ENCODE results near the gene SERPINA3.
A peak's percentile ranks its signal among the peaks of the same experiment; 100 is the strongest.

SERPINA3 gene

GRCh38 chr14:94663538-94663937, 51.3 kb downstream of the SERPINA3 start:
- Histone ChIP-seq H3K4me3 (ENCODE audit: low read length) (no peak overlapping the region), H3K9me3 (ENCODE audit: control insufficient read depth, low read length) (no peaks in the 10 kb centered on the region), H3K36me3 (ENCODE audit: control insufficient read depth, insufficient read depth, low read length, severe bottlenecking) (no peaks in the 10 kb centered on the region), H3K27me3 (replicated peaks; ENCODE audit: control insufficient read depth, insufficient read depth, low read length) (no peaks in the 10 kb centered on the region), H3K9ac (ENCODE audit: low read length) (no peak overlapping the region), H3K4me1 (ENCODE audit: control insufficient read depth, insufficient read depth, low read length) (peaks cover 5% of the 10 kb centered on the region)
- no peak for DNase-seq (ENCODE audit: low read depth)

- no peaks in the 10 kb centered on the region for H3K27me3 ChIP-seq (replicated peaks; ENCODE audit: control insufficient read depth, insufficient read depth, low read length)
- no peak overlapping the region for H3K4me3 ChIP-seq (ENCODE audit: low read length)
- no peak overlapping the region for H3K9ac ChIP-seq (ENCODE audit: low read length)
- H3K9me3 ChIP-seq (ENCODE audit: control insufficient read depth, low read length): no peaks in the 10 kb centered on the region
- DNase-seq (ENCODE audit: low read depth): no peak
- no peaks in the 10 kb centered on the region for H3K36me3 ChIP-seq (ENCODE audit: control insufficient read depth, insufficient read depth, low read length, severe bottlenecking)
- H3K4me1 ChIP-seq (ENCODE audit: control insufficient read depth, insufficient read depth, low read length): peaks cover 5% of the 10 kb centered on the region
These were observed 51.9 kb downstream of the SERPINA3 start for GRCh38 chr14:94663965-94664704.

DNA sequence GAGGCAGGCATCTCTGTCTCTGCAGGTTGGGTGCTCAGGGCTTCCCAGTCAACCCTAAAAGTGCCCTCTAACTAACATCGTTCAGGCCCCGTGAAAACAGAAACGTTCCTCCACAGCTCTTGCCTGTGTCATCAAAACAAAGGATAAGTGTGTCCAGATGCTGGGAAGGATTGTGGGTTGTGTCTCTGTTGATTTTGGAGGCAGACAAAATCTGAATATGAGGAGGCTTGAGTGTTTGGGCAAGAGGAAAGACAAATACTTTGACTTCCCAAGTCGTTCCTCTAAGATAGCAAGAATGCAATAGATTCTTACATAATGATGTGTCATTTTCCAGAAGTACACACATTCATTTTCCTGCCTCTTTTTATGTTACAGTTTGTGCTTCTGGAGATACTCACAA, 52.9 kb downstream of the SERPINA3 start:
- Histone ChIP-seq H3K4me1 (ENCODE audit: control insufficient read depth, insufficient read depth, low read length) (peaks cover 5% of the 10 kb centered on the region), H3K9ac (ENCODE audit: low read length) (no peak overlapping the region), H3K36me3 (ENCODE audit: control insufficient read depth, insufficient read depth, low read length, severe bottlenecking) (no peaks in the 10 kb centered on the region), H3K4me3 (ENCODE audit: low read length) (no peak overlapping the region), H3K9me3 (ENCODE audit: control insufficient read depth, low read length) (no peaks in the 10 kb centered on the region), H3K27me3 (replicated peaks; ENCODE audit: control insufficient read depth, insufficient read depth, low read length) (no peaks in the 10 kb centered on the region)
- peak; percentile 93 for DNase-seq (ENCODE audit: low read depth)

DNA sequence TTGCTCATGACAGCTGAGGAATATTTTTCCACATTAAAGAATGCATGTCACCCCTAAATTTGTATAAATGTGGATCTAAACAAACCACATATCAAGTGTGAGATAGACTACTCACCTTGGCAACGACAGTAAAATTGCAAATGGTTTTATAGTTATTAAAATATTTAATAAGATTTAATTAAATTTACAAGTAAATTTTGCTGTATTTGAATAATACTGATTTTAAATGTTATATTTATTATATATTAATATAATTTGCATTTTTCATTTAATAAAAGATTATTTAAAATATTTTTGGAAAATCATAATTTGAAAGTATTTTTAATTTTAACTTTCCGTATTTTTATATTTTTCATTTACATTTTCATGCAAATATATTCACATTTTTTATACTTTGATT, 53.4 kb downstream of the SERPINA3 start:
- H3K9me3 ChIP-seq (ENCODE audit: control insufficient read depth, low read length): no peaks in the 10 kb centered on the region
- no peak overlapping the region for H3K4me3 ChIP-seq (ENCODE audit: low read length)
- no peaks in the 10 kb centered on the region for H3K27me3 ChIP-seq (replicated peaks; ENCODE audit: control insufficient read depth, insufficient read depth, low read length)
- H3K9ac ChIP-seq (ENCODE audit: low read length): no peak overlapping the region
- no peaks in the 10 kb centered on the region for H3K36me3 ChIP-seq (ENCODE audit: control insufficient read depth, insufficient read depth, low read length, severe bottlenecking)
- no peak for DNase-seq (ENCODE audit: low read depth)
- peaks cover 5% of the 10 kb centered on the region for H3K4me1 ChIP-seq (ENCODE audit: control insufficient read depth, insufficient read depth, low read length)

DNA sequence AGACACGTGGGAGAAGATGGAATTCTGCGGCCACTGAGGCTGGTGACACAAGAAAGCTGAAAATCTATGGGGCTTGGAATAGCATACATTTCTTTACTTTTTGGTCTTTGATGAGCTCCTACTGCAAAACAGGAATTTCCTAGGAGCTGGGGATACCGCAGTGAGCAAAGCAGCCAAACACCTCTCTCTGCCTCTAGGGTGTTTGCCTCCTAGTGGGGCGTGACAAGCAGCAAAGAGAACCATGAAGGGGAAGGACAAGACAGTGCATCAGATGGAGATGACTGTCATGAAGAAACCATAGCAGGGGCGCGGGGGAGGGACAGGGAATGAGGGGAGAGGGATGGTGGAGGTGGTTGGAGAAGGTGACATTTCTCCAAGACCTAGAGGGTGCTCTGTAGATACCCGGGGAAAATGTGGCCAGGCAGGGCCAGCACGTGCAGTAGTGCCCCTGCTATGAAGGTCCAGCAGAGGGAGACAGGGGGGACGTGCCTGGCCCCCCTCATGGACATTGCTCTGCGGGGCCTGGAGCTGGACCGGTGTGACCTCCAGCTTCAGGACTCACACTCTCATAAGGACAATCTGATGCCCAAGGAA, 58.6 kb downstream of the SERPINA3 start:
- Histone ChIP-seq H3K9me3 (ENCODE audit: control insufficient read depth, low read length) (no peaks in the 10 kb centered on the region), H3K4me3 (ENCODE audit: low read length) (no peak overlapping the region), H3K9ac (ENCODE audit: low read length) (no peak overlapping the region), H3K4me1 (ENCODE audit: control insufficient read depth, insufficient read depth, low read length) (no peaks in the 10 kb centered on the region), H3K27me3 (replicated peaks; ENCODE audit: control insufficient read depth, insufficient read depth, low read length) (peaks cover 7% of the 10 kb centered on the region), H3K36me3 (ENCODE audit: control insufficient read depth, insufficient read depth, low read length, severe bottlenecking) (no peaks in the 10 kb centered on the region)
- DNase-seq (ENCODE audit: low read depth): no peak

DNA sequence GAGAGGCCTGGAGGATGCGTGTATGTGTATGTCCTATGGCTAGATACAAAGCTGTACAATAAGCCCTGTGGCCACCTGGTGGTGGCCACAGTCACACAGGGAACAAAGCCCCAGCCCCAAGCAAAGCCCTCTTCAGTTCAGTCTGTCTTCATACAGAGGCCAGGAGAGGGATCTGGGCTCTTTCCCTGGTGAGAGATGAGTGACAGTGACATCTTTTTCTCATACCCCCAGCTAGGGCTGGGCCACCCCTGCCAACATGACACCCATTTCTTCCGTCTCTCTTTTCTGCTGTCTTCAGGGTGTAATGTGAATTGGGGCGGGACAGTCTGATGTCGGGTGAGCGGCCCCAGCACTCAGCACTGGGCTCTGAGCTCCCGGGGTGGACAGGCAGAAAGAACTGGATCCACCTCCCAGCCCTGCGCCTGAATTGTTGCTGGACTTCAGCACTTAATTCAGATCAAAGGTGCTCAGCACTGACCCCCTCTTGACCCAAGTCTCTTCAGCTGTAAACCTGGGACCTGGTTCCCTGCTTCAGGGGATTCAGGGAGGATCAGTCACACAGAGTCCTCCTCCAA, 59.8 kb downstream of the SERPINA3 start:
- Histone ChIP-seq H3K9ac (ENCODE audit: low read length) (no peak overlapping the region), H3K4me1 (ENCODE audit: control insufficient read depth, insufficient read depth, low read length) (no peaks in the 10 kb centered on the region), H3K27me3 (replicated peaks; ENCODE audit: control insufficient read depth, insufficient read depth, low read length) (peaks cover 12% of the 10 kb centered on the region), H3K36me3 (ENCODE audit: control insufficient read depth, insufficient read depth, low read length, severe bottlenecking) (no peaks in the 10 kb centered on the region), H3K4me3 (ENCODE audit: low read length) (no peak overlapping the region), H3K9me3 (ENCODE audit: control insufficient read depth, low read length) (no peaks in the 10 kb centered on the region)
- DNase-seq (ENCODE audit: low read depth): peak; percentile 24

- Histone ChIP-seq H3K36me3 (ENCODE audit: control insufficient read depth, insufficient read depth, low read length, severe bottlenecking) (no peaks in the 10 kb centered on the region), H3K4me3 (ENCODE audit: low read length) (no peak overlapping the region), H3K9ac (ENCODE audit: low read length) (no peak overlapping the region), H3K4me1 (ENCODE audit: control insufficient read depth, insufficient read depth, low read length) (no peaks in the 10 kb centered on the region), H3K27me3 (replicated peaks; ENCODE audit: control insufficient read depth, insufficient read depth, low read length) (peaks cover 21% of the 10 kb centered on the region), H3K9me3 (ENCODE audit: control insufficient read depth, low read length) (no peaks in the 10 kb centered on the region)
- no peak for DNase-seq (ENCODE audit: low read depth)
These were observed 60.9 kb downstream of the SERPINA3 start for GRCh38 chr14:94673071-94673470.

All from adipocyte (in vitro differentiated cells).